GM21723 (cell line): Measurements from ENCODE around the gene MIS12.

Experiments used
- ATAC-seq: cut with Tn5 transposase; IDR thresholded peaks from one replicate; pipeline ENCODE4 v1.9.1; 2021; ENCODE audit warnings: mild to moderate bottlenecking, moderate library complexity; ENCODE audit not compliant: unreplicated experiment

MIS12 gene

DNA sequence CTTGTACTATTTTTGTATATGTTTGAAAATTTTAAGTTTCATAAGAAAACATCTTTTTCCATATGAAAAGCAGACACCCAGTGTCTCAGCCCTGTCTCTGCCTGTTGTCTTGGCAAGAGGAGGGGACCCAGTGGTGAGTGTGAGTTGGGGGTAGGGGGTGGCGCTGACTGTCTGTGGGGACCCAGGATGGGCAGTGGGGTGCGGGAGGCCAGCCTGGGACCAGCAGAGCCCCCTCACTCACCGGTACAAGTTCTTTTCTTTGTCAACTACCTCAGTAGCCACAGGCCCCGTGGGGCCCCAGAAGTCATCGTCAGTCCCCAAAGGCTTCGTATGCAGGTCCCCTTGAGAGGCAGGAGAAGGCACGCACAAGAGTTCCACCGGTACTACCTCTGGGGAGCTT, 46.2 kb downstream of the MIS12 start:
- ATAC-seq: no peak

DNA sequence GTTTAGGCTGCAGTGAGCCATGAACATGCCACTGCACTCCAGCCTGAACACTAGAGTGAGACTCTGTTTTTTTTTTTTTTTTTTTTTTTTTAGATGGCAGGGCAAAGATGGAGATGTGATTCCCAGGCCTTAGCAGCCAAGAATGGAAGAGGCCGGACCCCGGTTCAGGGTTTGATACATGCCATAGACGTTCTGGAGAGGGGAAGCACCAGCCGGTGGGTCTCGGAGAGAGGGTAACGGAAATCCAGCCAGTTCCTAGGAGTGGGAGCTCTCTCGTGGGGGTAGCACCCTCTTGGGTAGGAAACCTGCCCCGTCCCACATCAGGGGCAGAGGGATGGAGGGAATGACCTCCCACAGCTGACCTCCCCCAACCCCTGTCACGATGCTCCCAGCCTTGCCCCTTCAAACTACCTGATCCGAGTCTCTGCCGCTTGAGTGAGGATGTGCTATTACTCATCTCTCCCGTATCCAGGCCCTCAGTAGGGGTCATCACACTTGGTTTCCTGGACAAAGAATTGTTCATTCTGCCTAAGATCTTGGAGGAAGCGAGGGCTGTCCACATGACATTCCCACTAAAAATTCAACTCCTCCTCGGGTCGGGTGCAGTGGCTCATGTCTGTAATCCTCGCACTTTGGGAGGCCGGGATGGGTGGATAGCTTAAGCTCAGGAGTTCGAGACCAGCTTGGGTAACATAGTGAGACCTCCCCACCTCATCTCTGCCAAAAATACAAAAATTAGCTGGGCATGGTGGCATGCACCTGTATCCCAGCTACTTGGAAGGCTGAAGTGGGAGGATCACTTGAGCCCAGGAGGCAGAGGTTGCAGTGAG, 47.3 kb downstream of the MIS12 start:
- ATAC-seq: no peak

DNA sequence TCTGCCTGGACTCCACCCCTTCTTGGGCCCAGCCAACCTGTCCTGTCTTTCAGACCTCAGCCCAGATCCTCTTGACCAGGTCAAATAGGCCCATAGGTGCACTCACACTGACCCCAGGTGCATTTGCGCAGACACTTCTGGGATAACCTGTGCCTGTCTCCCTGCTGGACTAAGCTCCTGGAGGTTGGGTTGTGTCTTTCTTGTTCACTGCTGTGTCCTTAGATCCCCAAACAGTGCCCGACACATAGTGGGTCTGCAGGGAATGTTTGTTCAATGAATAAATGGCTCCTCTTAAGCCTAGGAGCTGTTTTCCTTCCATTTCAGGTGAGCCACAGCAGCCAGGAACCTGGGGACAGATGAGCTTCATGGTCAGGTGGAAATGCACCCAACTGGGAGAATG, 49.1 kb downstream of the MIS12 start:
- ATAC-seq: no peak

DNA sequence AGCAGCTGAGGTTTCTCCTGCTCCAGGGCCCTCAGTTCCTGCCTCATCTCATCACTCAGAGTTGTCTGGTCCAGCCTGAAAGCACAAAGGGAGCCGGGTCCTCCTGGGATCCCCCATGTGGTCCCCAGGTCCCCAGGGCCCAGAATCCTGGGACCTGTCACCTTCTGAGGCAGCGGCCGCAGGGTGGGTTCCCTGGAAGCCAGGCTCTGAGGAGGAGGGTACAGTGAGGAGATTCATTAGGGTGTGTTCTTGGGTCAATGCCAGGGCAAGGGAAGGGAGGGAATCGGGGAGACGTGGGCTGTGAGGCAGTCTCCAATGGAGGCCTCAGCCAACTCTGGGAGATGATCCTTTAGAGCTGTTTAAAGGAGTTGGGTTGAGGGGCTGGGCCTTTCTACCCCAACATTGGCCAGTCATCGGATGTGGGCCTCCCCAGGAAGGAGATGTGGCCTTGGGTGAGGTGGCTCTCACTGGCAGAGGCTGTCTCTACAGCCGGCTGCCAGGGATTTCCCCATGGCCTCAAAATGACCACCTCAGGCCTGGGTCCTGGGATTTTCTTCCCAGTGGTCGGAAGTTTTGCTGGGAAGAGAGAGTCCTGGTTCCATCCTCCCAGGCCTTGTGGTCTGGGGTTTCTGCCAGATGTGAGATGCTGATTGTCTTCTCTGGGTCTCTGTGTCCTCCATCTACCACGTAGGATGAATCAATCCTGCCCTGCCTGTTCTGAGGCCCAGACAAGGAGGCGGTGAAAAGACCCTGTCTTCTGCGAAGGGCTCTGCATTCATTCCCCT, 50.7 kb downstream of the MIS12 start:
- ATAC-seq: no peak

DNA sequence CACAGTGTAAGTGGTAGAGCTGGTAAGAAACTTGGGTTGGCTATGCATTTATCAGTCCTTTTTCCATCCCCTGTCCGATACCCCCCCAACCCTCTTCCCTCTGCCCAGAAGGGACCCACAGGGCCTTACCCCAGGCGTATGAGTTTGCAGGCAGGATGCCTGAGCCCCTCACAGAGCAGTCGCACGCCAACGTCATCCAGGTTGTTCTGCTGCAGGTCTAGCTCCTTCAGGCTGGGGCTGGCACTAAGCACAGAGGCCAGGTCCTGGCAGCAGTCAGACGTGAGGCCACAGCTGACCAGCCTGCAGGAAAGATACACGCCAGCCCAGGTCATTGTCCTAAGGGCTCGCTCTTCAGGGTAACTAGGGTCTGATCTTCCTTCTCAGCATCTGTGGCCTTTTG, 52.9 kb downstream of the MIS12 start:
- ATAC-seq: no peak

DNA sequence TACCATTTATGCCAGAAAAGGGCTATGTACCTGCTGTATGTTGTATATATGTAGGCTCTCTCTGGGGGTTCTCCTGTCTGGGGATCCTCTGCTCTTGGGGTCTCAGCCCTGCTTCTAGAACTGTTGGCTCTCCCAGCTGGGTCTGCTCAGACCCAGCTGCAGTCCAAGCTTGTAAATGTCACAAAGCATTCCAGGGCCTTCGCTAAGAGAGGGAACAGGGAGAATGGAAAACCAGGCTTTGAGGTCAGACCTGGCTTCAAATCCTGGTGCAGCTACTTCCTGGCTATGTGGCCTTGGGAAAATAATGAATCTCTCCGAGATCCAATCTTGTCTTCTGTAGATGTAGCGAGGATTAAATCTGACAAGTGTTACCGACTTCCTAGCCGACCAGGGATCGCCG, 54.0 kb downstream of the MIS12 start:
- ATAC-seq: no peak
